ENCODE measurements around the gene PRR23B.
"Not testable (repeated sequence)": the region's sequence is repeated elsewhere in the genome, so short reads cannot be mapped to it uniquely, and the experiment has no call there.

Gene PRR23B

GRCh38 chr3:139020868-139021234 is at the start of gene PRR23B:
Gene PRR23B, minus strand, starts transcription at chr3:139020926. Its CDS starts 265 bp downstream, at chr3:139020661.
- no peak for DNase-seq

- no peak for DNase-seq
Observed at GRCh38 chr3:139062918-139063317, 42.2 kb upstream of the PRR23B start.

- no peak for DNase-seq
Observed at GRCh38 chr3:139052802-139053600, 32.3 kb upstream of the PRR23B start.

GRCh38 chr3:139044366-139045210 is 23.9 kb upstream of the PRR23B start, which contains the start of gene PRR23C:
Gene PRR23C, minus strand, starts transcription at chr3:139044892. Its CDS starts 272 bp downstream, at chr3:139044620.
- no peak for DNase-seq

GRCh38 chr3:139043554-139044365 is 23.0 kb upstream of the PRR23B start:
- no peak for DNase-seq

- no peak for DNase-seq
Observed at GRCh38 chr3:139037478-139037877, 16.8 kb upstream of the PRR23B start.

GRCh38 chr3:139032326-139033002 is 11.7 kb upstream of the PRR23B start:
- no peak for DNase-seq

GRCh38 chr3:139030576-139030975 is 9.8 kb upstream of the PRR23B start:
- not testable (repeated sequence) for DNase-seq

GRCh38 chr3:139024968-139025367 is 4.2 kb upstream of the PRR23B start:
- DNase-seq = no peak

GRCh38 chr3:139020036-139020867 is 474 bp downstream of the PRR23B start:
- DNase-seq = no peak

- no peak for DNase-seq
Observed at GRCh38 chr3:139016430-139017048, 4.2 kb downstream of the PRR23B start.

GRCh38 chr3:139006051-139006716 is 14.5 kb downstream of the PRR23B start, which contains the start of gene PRR23A:
Gene PRR23A, minus strand, starts transcription at chr3:139006268. Its CDS starts 0 bp downstream, at chr3:139006268.
- DNase-seq = no peak

- DNase-seq = no peak
Observed at GRCh38 chr3:139005356-139005993, 15.3 kb downstream of the PRR23B start.

- DNase-seq = no peak
Observed at GRCh38 chr3:138995706-138996105, 25.0 kb downstream of the PRR23B start.

- DNase-seq = no peak
Observed at GRCh38 chr3:138987181-138987580, 33.5 kb downstream of the PRR23B start.

GRCh38 chr3:138985932-138986331 is 34.8 kb downstream of the PRR23B start:
- no peak for DNase-seq

- no peak for DNase-seq
Observed at GRCh38 chr3:138984816-138985215, 35.9 kb downstream of the PRR23B start.

GRCh38 chr3:138976047-138976446 is 44.7 kb downstream of the PRR23B start:
- no peak for DNase-seq

- DNase-seq = no peak
Observed at GRCh38 chr3:138975351-138975750, 45.4 kb downstream of the PRR23B start.

GRCh38 chr3:138974462-138974861 is 46.3 kb downstream of the PRR23B start:
- no peak for DNase-seq
